Endothelial cell of umbilical vein (primary cell): ENCODE data around the gene VAC14. TPM values are rescaled to one million over a fixed set of nuclear protein-coding genes. Genes with fewer than 3 reads are reported as not detected.

Experiments
- BruUV-seq: library from RNA; stranded (reverse); fragments of 400-500 nt; replicated peaks from 2 replicates; lab custom pipeline; 2021; lab: Mats Ljungman, UMichigan
- CTCF ChIA-PET: fragments of 300-600, 350-600 bp; sonication (Branson Sonifier 250); formaldehyde crosslinking; loops from one replicate; lab custom pipeline; 2021; ENCODE audit warnings: antibody characterized with exemption, inconsistent platforms; lab: Charles Lee
- POLR2A ChIA-PET: fragments of 300-600, 350-600 bp; sonication (Branson Sonifier 250); formaldehyde crosslinking; loops from one replicate; lab custom pipeline; 2021; ENCODE audit warnings: antibody characterized with exemption, inconsistent platforms; lab: Charles Lee
- DNase-seq: peaks from one replicate; pipeline ENCODE4 v3.0.0-alpha.2; 2011; ENCODE audit warnings: low read depth, low spot score
- FAIRE-seq: peaks from 2 replicates; lab custom pipeline; 2011; peaks lifted over from hg19 to GRCh38; lab: Jason Lieb, UNC
- H2AFZ ChIP-seq: 2 replicates; pipeline ENCODE4 v1.6.0; 2012; ENCODE audit warnings: low read depth, low read length, control low read depth, inconsistent platforms
- H3K27ac ChIP-seq: 2 replicates; pipeline ENCODE4 v1.5.1; 2011; ENCODE audit warnings: low read depth, mild to moderate bottlenecking, control low read depth, low read length, moderate library complexity; ENCODE audit not compliant: insufficient read depth
- H3K27me3 ChIP-seq, 2 experiments: 2 replicates each; pipeline versions ENCODE4 v1.6.0 to v1.6.1; 2011; ENCODE audit warnings: low read length in 2 of 2, mixed read lengths in 1 of 2; ENCODE audit not compliant: control insufficient read depth in 2 of 2, insufficient read depth in 2 of 2
- H3K36me3 ChIP-seq, 2 experiments: 2 replicates in 1 of 2; 3 replicates in 1 of 2; pipeline ENCODE4 v1.5.1; 2011; ENCODE audit warnings: low read length in 2 of 2, mild to moderate bottlenecking in 1 of 2, moderate library complexity in 1 of 2; ENCODE audit not compliant: control insufficient read depth in 2 of 2, insufficient read depth in 2 of 2; ENCODE audit errors: extremely low read depth in 1 of 2
- H3K4me1 ChIP-seq: 3 replicates; pipeline ENCODE4 v1.5.1; 2011; ENCODE audit warnings: mild to moderate bottlenecking, low read length; ENCODE audit not compliant: control insufficient read depth, insufficient read depth; ENCODE audit errors: extremely low read depth
- H3K4me2 ChIP-seq: 2 replicates; pipeline ENCODE4 v1.6.1; 2011; ENCODE audit warnings: low read length, control low read depth, mixed read lengths; ENCODE audit not compliant: insufficient read depth
- H3K4me3 ChIP-seq, 3 experiments: fragments of 200-600 bp in 1 of 3; sonication (generic), shearing (Covaris generic) in 1 of 3; replicated peaks in 1 of 3; 2 replicates each; pipeline ENCODE4 v1.5.1; 2011 to 2016; ENCODE audit warnings: control low read depth in 3 of 3, low read length in 3 of 3, mild to moderate bottlenecking in 2 of 3, inconsistent platforms in 1 of 3, low read depth in 1 of 3, moderate library complexity in 1 of 3; ENCODE audit not compliant: insufficient read depth in 1 of 3
- H3K79me2 ChIP-seq: 2 replicates; pipeline ENCODE4 v1.6.0; 2012; ENCODE audit warnings: low read length, inconsistent platforms; ENCODE audit not compliant: control insufficient read depth, insufficient read depth
- H3K9ac ChIP-seq: replicated peaks from 2 replicates; pipeline ENCODE3; 2011; ENCODE audit warnings: low read length, control low read depth; ENCODE audit not compliant: insufficient read depth; ENCODE audit errors: extremely low read depth
- H3K9me1 ChIP-seq: replicated peaks from 3 replicates; pipeline ENCODE4 v1.6.0; 2011; ENCODE audit warnings: mild to moderate bottlenecking, low read length; ENCODE audit not compliant: control insufficient read depth, insufficient read depth; ENCODE audit errors: extremely low read depth
- H3K9me3 ChIP-seq: replicated peaks from 2 replicates; pipeline ENCODE4 v1.5.1; 2012; ENCODE audit warnings: low read length, inconsistent platforms; ENCODE audit not compliant: control insufficient read depth, insufficient read depth
- H4K20me1 ChIP-seq: replicated peaks from 2 replicates; pipeline ENCODE3; 2011; ENCODE audit warnings: mild to moderate bottlenecking, low read length; ENCODE audit not compliant: control insufficient read depth, insufficient read depth; ENCODE audit errors: extremely low read depth
- EZH2 ChIP-seq: IDR thresholded peaks from 2 replicates; pipeline ENCODE4 v1.6.1; 2012; ENCODE audit warnings: borderline replicate concordance, low read depth, mild to moderate bottlenecking, moderate library complexity, low read length, inconsistent platforms; ENCODE audit not compliant: severe bottlenecking
- FOS ChIP-seq: IDR thresholded peaks from 2 replicates; pipeline ENCODE4 v1.6.1; 2011; ENCODE audit warnings: mild to moderate bottlenecking, low read length, moderate library complexity, borderline replicate concordance; ENCODE audit not compliant: insufficient read depth
- GATA2 ChIP-seq: IDR thresholded peaks from 2 replicates; pipeline ENCODE4 v1.7.0; 2011; ENCODE audit warnings: low read depth, mild to moderate bottlenecking, moderate library complexity, mixed read lengths, low read length; ENCODE audit not compliant: insufficient read length, insufficient read depth
- JUN ChIP-seq: IDR thresholded peaks from 2 replicates; pipeline ENCODE4 v1.6.1; 2011; ENCODE audit warnings: borderline replicate concordance, low read depth; ENCODE audit not compliant: insufficient read length, insufficient read depth
- MYC ChIP-seq: IDR thresholded peaks from one replicate; pipeline ENCODE4 v1.6.1; 2011; ENCODE audit warnings: mild to moderate bottlenecking, low read depth, low read length
- POLR2A ChIP-seq: IDR thresholded peaks from 2 replicates; pipeline ENCODE4 v1.6.1; 2012; ENCODE audit warnings: low read depth, mild to moderate bottlenecking, control low read depth, low read length
- POLR2AphosphoS5 ChIP-seq: IDR thresholded peaks from 2 replicates; pipeline ENCODE4 v1.6.1; 2012; ENCODE audit warnings: low read depth, mild to moderate bottlenecking, control low read depth, low read length, moderate library complexity; ENCODE audit not compliant: insufficient read depth
- dilution Hi-C: fragments of 300-500 bp; cut with MboI; formaldehyde crosslinking; loops from one replicate; pipeline ENCODE4 v1.15.0; 2019; ENCODE audit warnings: low sequenced_read_pairs; ENCODE audit not compliant: extremely low pct_ligation_motif_present
- intact Hi-C: fragments of 100-400 bp; cut with micrococcal nuclease; formaldehyde crosslinking; loops from one replicate; pipeline ENCODE4 v1.10.0; 2022
- polyA plus RNA-seq, 4 experiments: library from polyadenylated mRNA; depleted of rRNA in 3 of 4; stranded (reverse) in 3 of 4; unstranded in 1 of 4; fragments of >200 nt; gene quantifications; 2 replicates each; pipeline versions ENCODE4 v1.2.1 to v1.2.3, GENCODE V29; 2011 to 2012; ENCODE audit warnings: missing spikeins in 1 of 4
- total RNA-seq: library from RNA; stranded (reverse); gene quantifications from 2 replicates; pipeline ENCODE4 v1.2.3, GENCODE V29; 2021
- TF ChIP-seq, protein P1 (sequence below), 2 donors: IDR thresholded peaks; 1 replicate in 1 of 2; 2 replicates in 1 of 2; pipeline ENCODE4 v1.5.1; 2011; ENCODE audit warnings: low read length in 2 of 2, mild to moderate bottlenecking in 2 of 2, moderate library complexity in 2 of 2, control low read depth in 1 of 2, inconsistent platforms in 1 of 2, low read depth in 1 of 2; ENCODE audit not compliant: insufficient read depth in 1 of 2; ENCODE audit errors: extremely low read depth in 1 of 2
- TF ChIP-seq, protein P2 (sequence below): IDR thresholded peaks from 2 replicates; pipeline ENCODE4 v1.6.1; 2011; ENCODE audit not compliant: insufficient read depth, insufficient read length

VAC14 gene
- total and polyA plus RNA-seq, 2 donors (not counting 3 experiments of a cell fraction or from before 2014, with no cell fraction given): 37.6 to 57.9 TPM

DNA sequence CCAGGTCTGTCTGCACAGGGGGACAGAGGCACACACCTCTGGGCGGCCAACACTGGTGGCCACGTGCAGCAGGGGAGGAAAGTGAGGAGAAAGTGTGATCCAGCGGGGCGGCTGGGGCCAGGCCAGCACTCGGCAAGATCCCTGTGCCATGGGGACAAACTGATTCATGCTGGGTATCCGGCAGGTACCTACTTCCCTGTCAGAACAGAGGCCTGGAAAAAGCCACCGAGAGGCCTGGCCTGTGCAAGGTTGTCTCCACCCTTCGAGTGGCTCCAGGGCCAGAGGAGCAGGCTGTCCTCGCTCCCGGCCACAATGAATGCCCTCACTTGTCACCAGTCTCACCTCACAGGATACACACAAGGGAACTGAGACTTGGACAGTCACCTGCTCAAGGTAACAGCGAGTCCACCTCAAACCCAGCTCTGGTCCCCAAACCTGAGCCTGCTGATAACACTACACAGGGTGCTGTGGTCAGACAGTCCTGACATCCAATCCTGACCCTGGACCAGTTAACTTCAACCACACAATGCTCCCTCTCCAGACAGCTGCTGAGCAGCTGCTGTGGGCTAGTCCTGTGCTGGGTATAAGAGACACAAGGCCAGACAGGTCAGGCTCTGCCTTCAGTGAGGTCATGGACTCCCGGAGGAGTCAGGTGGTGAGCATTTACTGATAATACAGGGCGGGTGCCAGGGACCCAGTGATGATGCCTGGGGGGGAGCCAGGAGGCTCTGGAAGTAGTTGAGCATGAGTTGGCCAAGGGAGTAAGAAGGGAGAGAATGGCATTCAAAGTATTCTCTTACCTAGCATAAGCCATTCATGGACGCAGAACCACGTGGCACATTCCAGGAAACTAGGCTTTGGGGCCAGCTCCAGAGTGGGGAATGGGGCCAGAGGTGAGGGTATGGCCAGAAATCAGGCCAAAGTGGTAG, 53.0 kb downstream of the VAC14 start:
- peaks cover 28% of the 10 kb centered on the region for H3K4me1 ChIP-seq
- H3K9me3 ChIP-seq: no peaks in the 10 kb centered on the region
- TF ChIP-seq MYC (no peak), POLR2A (no peak), POLR2AphosphoS5 (no peak), GATA2 (no peak), FOS (no peak), EZH2 (no peak), JUN (no peak)
- TF ChIP-seq, protein P1, sequence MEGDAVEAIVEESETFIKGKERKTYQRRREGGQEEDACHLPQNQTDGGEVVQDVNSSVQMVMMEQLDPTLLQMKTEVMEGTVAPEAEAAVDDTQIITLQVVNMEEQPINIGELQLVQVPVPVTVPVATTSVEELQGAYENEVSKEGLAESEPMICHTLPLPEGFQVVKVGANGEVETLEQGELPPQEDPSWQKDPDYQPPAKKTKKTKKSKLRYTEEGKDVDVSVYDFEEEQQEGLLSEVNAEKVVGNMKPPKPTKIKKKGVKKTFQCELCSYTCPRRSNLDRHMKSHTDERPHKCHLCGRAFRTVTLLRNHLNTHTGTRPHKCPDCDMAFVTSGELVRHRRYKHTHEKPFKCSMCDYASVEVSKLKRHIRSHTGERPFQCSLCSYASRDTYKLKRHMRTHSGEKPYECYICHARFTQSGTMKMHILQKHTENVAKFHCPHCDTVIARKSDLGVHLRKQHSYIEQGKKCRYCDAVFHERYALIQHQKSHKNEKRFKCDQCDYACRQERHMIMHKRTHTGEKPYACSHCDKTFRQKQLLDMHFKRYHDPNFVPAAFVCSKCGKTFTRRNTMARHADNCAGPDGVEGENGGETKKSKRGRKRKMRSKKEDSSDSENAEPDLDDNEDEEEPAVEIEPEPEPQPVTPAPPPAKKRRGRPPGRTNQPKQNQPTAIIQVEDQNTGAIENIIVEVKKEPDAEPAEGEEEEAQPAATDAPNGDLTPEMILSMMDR (IDR thresholded peaks at IDR 0.05; ENCODE audit: extremely low read depth in 1 of 2, insufficient read depth in 1 of 2, low read depth in 1 of 2, low read length in 2 of 2): no peak
- TF ChIP-seq, protein P2, sequence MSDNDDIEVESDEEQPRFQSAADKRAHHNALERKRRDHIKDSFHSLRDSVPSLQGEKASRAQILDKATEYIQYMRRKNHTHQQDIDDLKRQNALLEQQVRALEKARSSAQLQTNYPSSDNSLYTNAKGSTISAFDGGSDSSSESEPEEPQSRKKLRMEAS: no peak
- FAIRE-seq (no peak), DNase-seq (no peak)
- dilution Hi-C loops (no loop called here), intact Hi-C loops (no loop called here)
- POLR2A ChIA-PET: no interaction called here
- BruUV-seq: no TSS peak
- H3K9ac ChIP-seq: no peak overlapping the region
- H3K9me1 ChIP-seq: no peaks in the 10 kb centered on the region
- no peaks in the 10 kb centered on the region for H3K27me3 ChIP-seq
- no peak overlapping the region for H3K4me3 ChIP-seq
- H3K4me2 ChIP-seq: no peak overlapping the region
- no peaks in the 10 kb centered on the region for H3K79me2 ChIP-seq
- CTCF ChIA-PET: interaction anchor here (5.0 kb wide), 1 partner anchor 23 kb away, joined by 42 read pairs; no protein-coding TSS in a partner anchor
- H3K36me3 ChIP-seq: peaks cover 0 to 5% of the 10 kb centered on the region in 2 experiments
- H4K20me1 ChIP-seq: no peaks in the 10 kb centered on the region
- no peak overlapping the region for H3K27ac ChIP-seq
- no peak overlapping the region for H2AFZ ChIP-seq
